ENCODE results near the gene GPRC5B. TPM values are rescaled to one million over a fixed set of nuclear protein-coding genes. Genes with fewer than 3 reads are reported as not detected.

GPRC5B gene, protein sequence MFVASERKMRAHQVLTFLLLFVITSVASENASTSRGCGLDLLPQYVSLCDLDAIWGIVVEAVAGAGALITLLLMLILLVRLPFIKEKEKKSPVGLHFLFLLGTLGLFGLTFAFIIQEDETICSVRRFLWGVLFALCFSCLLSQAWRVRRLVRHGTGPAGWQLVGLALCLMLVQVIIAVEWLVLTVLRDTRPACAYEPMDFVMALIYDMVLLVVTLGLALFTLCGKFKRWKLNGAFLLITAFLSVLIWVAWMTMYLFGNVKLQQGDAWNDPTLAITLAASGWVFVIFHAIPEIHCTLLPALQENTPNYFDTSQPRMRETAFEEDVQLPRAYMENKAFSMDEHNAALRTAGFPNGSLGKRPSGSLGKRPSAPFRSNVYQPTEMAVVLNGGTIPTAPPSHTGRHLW
- 23.5 and 23.8 TPM in 2 replicates for total RNA-seq

DNA sequence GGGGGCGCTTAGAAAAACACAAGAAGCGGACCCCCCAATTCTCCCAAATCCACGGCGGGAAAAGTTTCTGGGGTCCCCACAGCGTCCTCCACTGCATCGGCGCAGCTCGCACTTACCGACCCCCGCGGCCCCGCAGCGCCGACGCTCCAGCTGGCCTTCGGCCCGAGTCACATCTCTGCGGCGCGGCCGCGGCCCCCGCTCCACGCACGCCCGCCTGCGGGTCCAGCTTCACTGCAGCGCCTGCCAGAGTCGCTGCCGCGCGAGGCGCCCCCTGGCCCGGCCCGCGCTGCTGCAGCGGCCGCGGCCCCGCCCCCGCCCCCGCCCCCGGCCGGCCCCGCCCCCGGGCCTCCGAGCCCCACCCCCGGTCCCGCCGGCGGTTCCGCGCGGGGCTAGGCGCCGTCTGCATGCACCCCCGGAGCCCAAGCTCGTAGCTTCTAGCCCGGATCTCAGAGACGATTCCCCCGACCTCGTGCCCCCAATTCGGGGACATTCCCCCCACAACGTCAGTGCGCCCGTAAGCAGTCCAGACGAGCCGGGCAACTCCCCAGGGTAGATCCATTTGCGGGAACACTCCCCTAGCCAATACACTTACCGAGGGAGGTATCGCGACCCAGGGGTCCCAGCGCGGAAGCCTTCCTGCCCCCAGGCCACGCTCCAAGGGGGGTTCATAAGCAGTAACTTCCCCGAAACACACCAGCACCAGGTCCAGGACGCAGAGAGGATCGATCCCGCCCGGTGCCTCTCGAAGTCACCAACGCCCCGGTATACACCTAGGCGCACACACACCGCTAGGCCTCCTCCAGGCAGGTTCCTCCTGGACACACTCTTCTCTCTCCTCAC lies at the start of gene GPRC5B:
GPRC5B (minus strand) TSS at position 238 of the 840 bp plus-strand sequence. CDS start 12,003 bp downstream, outside the sequence.

Small RNA genes lying within 50 kb of the gene (small RNA-seq; reads per million reads assigned to genes)
- gene LARP7P2 = not detected

Other genes starting within 250 kb of the GPRC5B start
- 25.8 and 27.1 TPM in 2 replicates for gene KNOP1, start 166.6 kb downstream of the GPRC5B start, total RNA-seq
- gene IQCK, start 166.6 kb downstream of the GPRC5B start, total RNA-seq = 12.8 and 17.2 TPM in 2 replicates
- not detected in 2 replicates for gene GPR139, start 189.0 kb upstream of the GPRC5B start, total RNA-seq

Measured in thoracic aorta endothelial cell (primary cell).